Prostate gland (tissue), 2 donors: ENCODE results near the gene SNRNP48. TPM values are rescaled to one million over a fixed set of nuclear protein-coding genes. Genes with fewer than 3 reads are reported as not detected.

ENCODE experiments used
- DNase-seq: peaks from one replicate; pipeline ENCODE4 v3.0.0-alpha.2; 2019; ENCODE audit warnings: low spot score
- H3K27ac ChIP-seq, 2 donors: fragments of 200-600 bp; sonication (generic); 2 replicates each; pipeline ENCODE4 v1.5.1; 2017 to 2019
- H3K27me3 ChIP-seq: fragments of 200-600 bp; sonication (generic); replicated peaks from 2 replicates; pipeline ENCODE4 v1.5.1; 2019; ENCODE audit not compliant: insufficient read depth
- H3K36me3 ChIP-seq, 2 donors: fragments of 200-600 bp; sonication (generic); 1 replicate in 1 of 2; 2 replicates in 1 of 2; pipeline versions ENCODE4 v1.5.1 to v1.8.1; 2017 to 2019
- H3K4me1 ChIP-seq: fragments of 200-600 bp; sonication (generic); replicated peaks from 2 replicates; pipeline ENCODE4 v1.5.1; 2019
- H3K4me3 ChIP-seq, 2 donors: fragments of 200-600 bp; sonication (generic); 2 replicates each; pipeline ENCODE4 v1.5.1; 2017 to 2019
- H3K9me3 ChIP-seq: fragments of 200-600 bp; sonication (generic); 2 replicates; pipeline ENCODE4 v1.5.1; 2017
- CTCF ChIP-seq, 4 experiments: fragments of 200-600 bp in 2 of 4; fragments of 450-650 bp in 2 of 4; sonication (generic) in 2 of 4; IDR thresholded peaks; 1 replicate in 3 of 4; 2 replicates in 1 of 4; pipeline ENCODE4 v1.5.1; 2016 to 2019; ENCODE audit warnings: antibody characterized with exemption in 4 of 4, mild to moderate bottlenecking in 2 of 4, moderate library complexity in 2 of 4
- POLR2A ChIP-seq: fragments of 450-650 bp; IDR thresholded peaks from one replicate; pipeline ENCODE4 v1.6.1; 2016; ENCODE audit warnings: antibody characterized with exemption, mild to moderate bottlenecking
- POLR2AphosphoS5 ChIP-seq: sonication (generic); formaldehyde crosslinking; IDR thresholded peaks from one replicate; pipeline ENCODE4 v1.6.1; 2017; ENCODE audit warnings: antibody characterized with exemption
- WGBS: methylation state at CpG from one replicate; pipeline ENCODE4 v1.1.5; 2018; 5-methylcytosine and 5-hydroxymethylcytosine counted together
- intact Hi-C: fragments of 100-400 bp; cut with DNase I; formaldehyde crosslinking; loops from one replicate; pipeline ENCODE4 v1.14.2; 2022
- total RNA-seq, 2 donors: library from RNA; depleted of rRNA; stranded (reverse); fragments of >200 nt; gene quantifications; one replicate each; pipeline ENCODE4 v1.1.0, GENCODE V29; 2016

SNRNP48 gene
- total RNA-seq, 2 donors from 2014 or later: 13.1 to 19.9 TPM

GRCh38 chr6:7559651-7560385 lies 30.2 kb upstream of the SNRNP48 start:
- Histone ChIP-seq H3K9me3 (no peaks in the 10 kb centered on the region), H3K27me3 (no peaks in the 10 kb centered on the region), H3K27ac (peak overlapping the region; percentile 61 to 67), H3K36me3 (no peaks in the 10 kb centered on the region), H3K4me3 (no peak overlapping the region), H3K4me1 (peaks cover 9% of the 10 kb centered on the region)
- intact Hi-C loops: no loop called here
- TF ChIP-seq POLR2A (no peak), POLR2AphosphoS5 (peak; percentile 35)
- peak; percentile 47 for DNase-seq
- WGBS: 51% methylated on average over 2 of the region's 2 CpGs

GRCh38 chr6:7561153-7561964 lies 28.6 kb upstream of the SNRNP48 start:
- peak; percentile 85 for DNase-seq
- Histone ChIP-seq H3K4me1 (peaks cover 9% of the 10 kb centered on the region), H3K4me3 (peak overlapping the region in 1 of 2 donors; percentile 2), H3K27me3 (no peaks in the 10 kb centered on the region), H3K36me3 (no peaks in the 10 kb centered on the region), H3K9me3 (no peaks in the 10 kb centered on the region), H3K27ac (peak overlapping the region; percentile 61 to 67)
- no peak for TF ChIP-seq CTCF (IDR thresholded peaks at IDR 0.05)
- TF ChIP-seq POLR2A: no peak
- peak; percentile 86 for TF ChIP-seq POLR2AphosphoS5
- intact Hi-C loops: no loop called here
- WGBS: 42% methylated on average over 19 of the region's 19 CpGs

GRCh38 chr6:7562769-7563168 lies 27.2 kb upstream of the SNRNP48 start:
- no peaks in the 10 kb centered on the region for H3K9me3 ChIP-seq
- H3K4me1 ChIP-seq: peaks cover 9% of the 10 kb centered on the region
- no peak for DNase-seq
- no peaks in the 10 kb centered on the region for H3K27me3 ChIP-seq
- 89% methylated on average over 4 of the region's 4 CpGs for WGBS
- no peak overlapping the region for H3K4me3 ChIP-seq
- intact Hi-C loops: no loop called here
- TF ChIP-seq POLR2A: no peak
- TF ChIP-seq CTCF (IDR thresholded peaks at IDR 0.05): no peak
- no peaks in the 10 kb centered on the region for H3K36me3 ChIP-seq
- no peak overlapping the region for H3K27ac ChIP-seq

- intact Hi-C loops: no loop called here
- WGBS: 96% methylated on average over 2 of the region's 2 CpGs
- Histone ChIP-seq H3K4me1 (no peaks in the 10 kb centered on the region), H3K27me3 (no peaks in the 10 kb centered on the region), H3K9me3 (no peaks in the 10 kb centered on the region), H3K27ac (no peak overlapping the region), H3K36me3 (peaks cover 0 to 14% of the 10 kb centered on the region in 2 donors), H3K4me3 (no peak overlapping the region)
- no peak for DNase-seq
- TF ChIP-seq POLR2AphosphoS5 (no peak), CTCF (IDR thresholded peaks at IDR 0.05) (no peak), POLR2A (no peak)
These were observed 23.9 kb upstream of the SNRNP48 start for GRCh38 chr6:7566107-7566506.

- no peak for DNase-seq
- Histone ChIP-seq H3K27ac (no peak overlapping the region), H3K36me3 (peaks cover 0 to 14% of the 10 kb centered on the region in 2 donors), H3K27me3 (no peaks in the 10 kb centered on the region), H3K4me1 (no peaks in the 10 kb centered on the region), H3K4me3 (no peak overlapping the region), H3K9me3 (no peaks in the 10 kb centered on the region)
- no peak for TF ChIP-seq POLR2AphosphoS5
- no peak for TF ChIP-seq CTCF (IDR thresholded peaks at IDR 0.05)
- TF ChIP-seq POLR2A: no peak
- WGBS: 93% methylated on average over 4 of the region's 4 CpGs
- intact Hi-C loops: no loop called here
These were observed 23.3 kb upstream of the SNRNP48 start for GRCh38 chr6:7566617-7567173.
